Islet of Langerhans (tissue), 1 donor: Measurements from ENCODE around the gene INPP5F.
"Not testable (repeated sequence)": the region's sequence is repeated elsewhere in the genome, so short reads cannot be mapped to it uniquely, and the experiment has no call there.

Experiments used
- FAIRE-seq: peaks from one replicate; lab custom pipeline; 2011; peaks lifted over from hg19 to GRCh38; lab: Jason Lieb, UNC

Gene INPP5F

DNA sequence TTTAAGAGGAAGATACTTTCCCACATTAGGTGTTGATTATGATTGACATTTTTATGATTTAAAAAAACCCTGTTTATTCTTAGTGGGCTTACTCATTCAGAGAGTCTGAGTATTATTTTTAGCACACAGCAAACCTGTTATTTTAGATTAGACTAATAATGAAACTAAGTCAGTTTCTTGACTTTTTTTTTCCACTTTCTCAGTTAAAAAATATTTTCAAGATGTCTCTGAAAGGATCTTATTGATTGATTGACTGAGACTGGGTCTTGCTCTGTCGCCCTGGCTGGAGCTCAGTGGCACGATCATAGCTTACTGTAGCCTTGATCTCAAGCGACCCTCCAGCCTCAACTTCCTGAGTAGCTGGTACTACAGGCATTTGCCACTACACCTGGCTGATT, 20.4 kb upstream of the INPP5F start:
- no peak for FAIRE-seq

DNA sequence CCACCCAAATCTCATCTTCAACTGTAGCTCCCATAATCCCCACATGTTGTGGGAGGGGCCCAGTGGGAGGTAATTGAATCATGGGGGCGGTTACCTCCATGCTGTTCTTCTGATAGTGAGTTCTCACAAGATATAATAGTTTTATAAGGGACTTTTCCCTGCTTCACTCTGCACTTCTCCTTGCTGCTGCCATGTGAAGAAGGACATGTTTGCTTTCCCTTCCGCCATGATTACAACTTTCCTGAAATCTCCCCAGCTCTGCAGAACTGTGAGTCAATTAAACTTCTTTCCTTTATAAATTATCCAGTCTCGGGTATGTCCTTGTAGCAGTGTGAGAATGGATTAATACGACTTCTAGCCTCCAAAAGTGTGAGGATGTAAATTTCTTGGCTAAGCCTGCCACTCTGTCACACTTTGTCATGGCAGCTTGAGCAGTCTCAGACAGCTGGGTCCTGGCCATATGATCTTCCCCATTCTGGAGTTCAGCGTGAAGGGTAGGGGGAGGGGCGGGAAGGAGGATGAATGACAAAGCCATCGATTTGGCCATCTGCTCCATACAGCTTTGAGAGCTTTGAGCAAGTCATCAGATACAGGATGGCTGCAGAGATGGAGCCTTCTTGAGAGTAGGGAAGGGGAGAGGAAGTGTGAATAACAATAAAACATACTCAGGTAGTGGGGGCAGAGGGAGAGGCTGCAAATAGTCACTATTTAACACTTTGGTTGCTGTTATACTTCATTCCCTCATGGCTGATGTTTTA, 19.1 kb upstream of the INPP5F start:
- FAIRE-seq, result no peak

- not testable (repeated sequence) for FAIRE-seq
These were observed 18.5 kb upstream of the INPP5F start for GRCh38 chr10:119707331-119707730.

DNA sequence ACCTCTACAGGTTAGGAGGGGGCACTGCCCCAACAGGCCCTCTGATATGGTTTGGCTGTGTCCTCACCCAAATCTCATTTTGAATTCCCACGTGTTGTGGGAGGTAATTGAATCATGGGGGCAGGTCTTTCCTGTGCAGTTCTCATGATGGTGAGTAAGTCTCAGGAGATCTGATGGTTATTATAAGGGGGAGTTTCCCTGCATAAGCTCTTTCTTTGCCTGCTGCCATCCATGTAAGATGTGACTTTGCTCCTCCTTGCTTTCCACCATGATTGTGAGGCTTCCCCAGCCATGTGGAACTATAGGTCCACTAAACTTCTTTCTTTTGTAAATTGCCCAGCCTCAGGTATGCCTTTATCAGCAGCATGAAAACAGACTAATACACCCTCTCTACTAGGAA, 14.9 kb upstream of the INPP5F start:
- not testable (repeated sequence) for FAIRE-seq

DNA sequence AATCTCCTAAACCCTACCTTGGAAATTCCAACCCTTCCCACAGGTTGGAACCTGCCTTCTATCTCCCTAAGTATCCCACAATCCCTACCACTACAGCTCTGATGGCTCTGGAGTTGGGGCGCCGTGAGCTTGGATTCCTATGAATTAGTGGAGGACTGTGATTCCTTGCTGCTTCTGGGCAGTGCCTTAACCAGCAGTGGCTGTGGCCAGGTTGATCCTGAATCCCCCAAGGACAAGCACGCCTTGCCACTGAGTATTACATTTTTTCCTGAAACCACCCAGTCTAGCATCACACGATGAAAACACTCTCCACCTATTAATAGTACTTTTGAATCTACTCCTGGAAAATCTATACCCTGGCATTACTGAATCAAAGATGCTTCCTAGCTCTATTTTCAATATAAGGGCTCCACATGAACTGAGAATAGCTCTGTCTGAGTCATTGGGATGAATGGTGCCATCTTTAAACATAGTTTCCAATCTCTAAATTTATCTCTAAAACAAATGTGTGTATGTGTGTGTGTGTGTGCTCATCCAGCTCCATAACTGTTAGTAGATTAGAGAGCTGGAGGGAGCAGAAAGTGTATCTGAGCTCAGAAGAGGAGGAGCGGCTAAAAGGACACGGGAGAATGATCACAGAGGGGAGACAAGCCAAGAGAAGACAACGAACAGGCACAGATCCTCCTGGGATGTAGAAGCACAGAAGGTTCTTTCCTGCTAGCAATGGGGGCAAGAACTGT, 11.9 kb upstream of the INPP5F start:
- no peak for FAIRE-seq

- no peak for FAIRE-seq
These were observed 11.4 kb upstream of the INPP5F start for GRCh38 chr10:119714484-119714816.

GRCh38 chr10:119715628-119716505, 10.0 kb upstream of the INPP5F start:
- FAIRE-seq, result no peak

DNA sequence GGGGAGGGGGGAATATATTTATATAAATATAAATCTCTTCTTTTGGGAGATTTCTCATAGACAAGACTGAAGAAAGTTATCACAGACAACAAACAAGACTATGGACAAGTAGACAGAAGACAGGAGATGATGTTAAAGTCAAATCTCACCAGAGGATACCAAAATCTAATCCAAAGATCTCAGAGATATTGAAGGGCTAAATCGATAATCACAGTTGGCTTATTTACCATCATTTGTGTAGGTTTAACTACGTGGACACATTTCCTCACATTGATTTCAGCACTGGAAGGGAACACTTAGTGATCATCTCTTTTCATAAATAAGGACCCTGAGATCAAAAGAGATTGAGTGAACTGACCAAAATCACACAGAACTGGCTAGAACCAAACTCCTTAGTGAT, 2.7 kb upstream of the INPP5F start:
- no peak for FAIRE-seq

DNA sequence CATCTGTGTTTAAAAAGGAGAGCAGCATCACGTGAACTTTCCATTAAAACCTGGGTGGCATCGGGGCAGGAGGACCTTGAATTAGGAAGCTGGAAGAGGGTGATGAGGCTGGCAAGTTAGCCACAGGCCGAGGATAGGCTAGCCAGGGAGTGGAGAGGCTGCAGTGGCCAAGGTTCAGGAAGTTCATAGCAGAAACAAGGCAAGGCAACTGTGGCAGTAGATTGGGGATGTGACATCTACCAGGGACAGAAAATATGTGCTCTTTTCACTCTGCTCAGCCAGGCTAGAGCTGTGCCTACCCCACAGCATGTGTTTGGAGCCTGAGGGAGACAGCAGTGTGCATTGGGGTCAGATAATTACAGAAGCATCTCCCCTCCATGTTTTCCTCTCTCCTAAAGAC, 2.2 kb upstream of the INPP5F start:
- no peak for FAIRE-seq

- FAIRE-seq, result no peak
These were observed 995 bp upstream of the INPP5F start for GRCh38 chr10:119724593-119725516.

- no peak for FAIRE-seq
These were observed 378 bp upstream of the INPP5F start for GRCh38 chr10:119725517-119725827.

GRCh38 chr10:119726676-119727261, 919 bp downstream of the INPP5F start:
- no peak for FAIRE-seq

- no peak for FAIRE-seq
These were observed 2.4 kb downstream of the INPP5F start for GRCh38 chr10:119728172-119728800.

GRCh38 chr10:119734396-119735332, 8.8 kb downstream of the INPP5F start:
- FAIRE-seq, result peak; percentile 45

- FAIRE-seq, result no peak
These were observed 9.6 kb downstream of the INPP5F start for GRCh38 chr10:119735451-119735850.

GRCh38 chr10:119736220-119736619, 10.4 kb downstream of the INPP5F start:
- FAIRE-seq, result no peak

DNA sequence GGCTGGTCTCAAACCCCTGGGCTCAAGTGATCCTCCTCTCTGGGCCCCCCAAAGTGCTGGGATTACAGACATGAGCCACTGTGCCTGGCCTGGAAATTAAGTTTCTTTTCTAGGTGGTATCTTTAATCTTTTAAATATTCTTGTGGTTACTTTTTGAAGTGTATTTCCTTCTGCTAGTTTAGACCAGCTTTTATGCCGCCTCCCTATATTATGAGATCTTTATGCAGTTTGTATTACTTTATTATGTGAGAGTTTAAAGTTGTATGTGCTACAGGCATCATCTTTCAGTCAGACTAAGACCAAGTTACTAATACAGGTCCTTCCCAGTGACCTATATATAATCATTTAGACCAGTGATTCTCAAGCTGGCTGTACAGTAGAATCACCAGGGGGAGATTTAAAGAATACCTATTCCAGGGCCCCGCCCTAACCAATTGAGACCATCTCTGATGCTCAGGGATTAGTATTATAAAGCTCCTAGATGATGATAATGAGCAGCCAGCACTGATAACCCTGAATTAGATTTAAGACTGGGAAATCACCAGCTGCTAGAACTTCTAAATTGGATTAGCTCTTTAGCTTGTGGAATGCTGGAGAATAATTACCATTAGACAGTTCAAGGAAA, 11.3 kb downstream of the INPP5F start:
- no peak for FAIRE-seq

GRCh38 chr10:119737823-119738222, 12.0 kb downstream of the INPP5F start:
- peak; percentile 92 for FAIRE-seq

DNA sequence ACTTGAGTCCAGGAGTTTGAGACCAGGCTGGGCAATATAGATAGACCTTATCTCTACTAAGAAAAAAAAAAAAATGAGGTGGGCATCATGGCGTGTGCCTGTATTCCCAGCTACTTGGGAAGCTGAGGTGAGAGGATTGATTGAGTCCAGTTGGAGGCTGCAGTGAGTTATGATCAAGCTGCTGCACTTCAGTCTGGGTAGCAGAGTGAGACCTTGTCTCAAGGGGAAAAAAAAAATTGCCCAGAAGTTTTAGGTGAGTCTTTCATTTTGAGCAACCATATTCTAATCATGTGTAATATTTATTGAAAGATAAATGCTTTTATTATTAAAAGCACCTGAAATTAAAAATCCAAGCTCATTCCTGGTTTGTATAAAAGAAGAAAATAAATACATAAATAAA, 13.1 kb downstream of the INPP5F start:
- no peak for FAIRE-seq

DNA sequence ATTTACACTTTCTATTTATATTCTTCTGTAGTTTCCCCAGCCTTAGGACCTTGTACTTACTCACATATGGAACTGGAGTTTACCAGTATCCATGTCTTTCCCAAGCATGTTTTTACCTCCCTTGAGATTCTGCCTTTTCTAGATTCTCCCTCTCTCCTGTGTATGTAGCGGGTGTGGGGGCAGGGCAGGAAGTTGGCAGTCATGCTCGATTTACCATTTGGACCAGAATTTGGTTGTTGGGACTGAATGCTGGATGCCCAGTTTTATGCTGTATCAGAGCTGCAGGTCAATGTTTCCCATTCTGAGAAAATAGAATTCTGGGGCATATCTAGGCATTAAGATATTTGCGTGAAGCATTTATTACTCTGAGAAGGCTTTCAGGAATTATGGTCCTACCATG, 14.2 kb downstream of the INPP5F start:
- FAIRE-seq, result no peak
